SJCRH30 (cell line): ENCODE measurements around the gene CHID1. TPM values are rescaled to one million over a fixed set of nuclear protein-coding genes. Genes with fewer than 3 reads are reported as not detected.

ENCODE experiments used
- DNase-seq, 2 experiments: peaks; one replicate each; pipeline ENCODE4 v3.0.0-alpha.2; 2015 to 2020
- H3K27ac ChIP-seq: fragments of 250-450 bp; sonication (Bioruptor Pico); 2 replicates; pipeline ENCODE4 v1.5.1; 2020; ENCODE audit warnings: mild to moderate bottlenecking, moderate library complexity
- H3K27me3 ChIP-seq: fragments of 250-450 bp; sonication (Bioruptor Pico); 2 replicates; pipeline ENCODE4 v1.5.1; 2020; ENCODE audit warnings: mild to moderate bottlenecking, moderate library complexity
- H3K36me3 ChIP-seq: fragments of 250-450 bp; sonication (Bioruptor Pico); 2 replicates; pipeline ENCODE4 v1.5.1; 2020; ENCODE audit warnings: mild to moderate bottlenecking, moderate library complexity
- H3K4me1 ChIP-seq: fragments of 250-450 bp; sonication (Bioruptor Pico); 2 replicates; pipeline ENCODE4 v1.5.1; 2020; ENCODE audit warnings: mild to moderate bottlenecking, moderate library complexity
- H3K4me3 ChIP-seq: fragments of 250-450 bp; sonication (Bioruptor Pico); 2 replicates; pipeline ENCODE4 v1.5.1; 2020; ENCODE audit warnings: mild to moderate bottlenecking, moderate library complexity
- H3K9me3 ChIP-seq: fragments of 250-450 bp; sonication (Bioruptor Pico); replicated peaks from 2 replicates; pipeline ENCODE4 v1.5.1; 2020; ENCODE audit warnings: mild to moderate bottlenecking, moderate library complexity
- total RNA-seq: library from RNA; depleted of rRNA; stranded (reverse); fragments of >200 nt; shearing (Covaris generic); gene quantifications from 2 replicates; pipeline ENCODE4 v1.2.3, GENCODE V29; 2014

Gene CHID1
- total RNA-seq, 1 experiment from 2014 or later, result 56.7 TPM

- DNase-seq, result peak; percentile 81 to 86
- Histone ChIP-seq H3K4me3 (peak overlapping the region; percentile 6; the same call in 1 of the 2 replicates), H3K36me3 (0 out of 2 replicates have a peak, but pooled peaks cover 3% of the 10 kb centered on the region), H3K9me3 (no peaks in the 10 kb centered on the region), H3K27me3 (no peaks in the 10 kb centered on the region), H3K27ac (peak overlapping the region; percentile 64), H3K4me1 (peaks cover 33% of the 10 kb centered on the region)
These were observed 19.6 kb downstream of the CHID1 start for GRCh38 chr11:890794-891540.

GRCh38 chr11:889687-890475 lies 20.7 kb downstream of the CHID1 start:
- DNase-seq, result peak; percentile 84 to 85
- Histone ChIP-seq H3K4me1 (peaks cover 33% of the 10 kb centered on the region), H3K27ac (peak overlapping the region; percentile 64)

GRCh38 chr11:889257-889656 lies 21.4 kb downstream of the CHID1 start:
- no peaks in the 10 kb centered on the region for H3K27me3 ChIP-seq
- H3K4me3 ChIP-seq, result no peak overlapping the region
- no peak for DNase-seq
- H3K36me3 ChIP-seq, result 0 out of 2 replicates have a peak, but pooled peaks cover 3% of the 10 kb centered on the region
- peak overlapping the region; percentile 64 for H3K27ac ChIP-seq
- H3K9me3 ChIP-seq, result no peaks in the 10 kb centered on the region
- peaks cover 33% of the 10 kb centered on the region for H3K4me1 ChIP-seq

More at GRCh38 chr11:889687-890475, 20.7 kb downstream of the CHID1 start:
- Histone ChIP-seq H3K36me3 (0 out of 2 replicates have a peak, but pooled peaks cover 3% of the 10 kb centered on the region), H3K27me3 (no peaks in the 10 kb centered on the region), H3K4me3 (no peak overlapping the region), H3K9me3 (no peaks in the 10 kb centered on the region)

- Histone ChIP-seq H3K27me3 (no peaks in the 10 kb centered on the region), H3K4me1 (peaks cover 33% of the 10 kb centered on the region), H3K9me3 (no peaks in the 10 kb centered on the region), H3K27ac (no peak overlapping the region; the same call in 1 of the 2 replicates), H3K36me3 (0 out of 2 replicates have a peak, but pooled peaks cover 3% of the 10 kb centered on the region), H3K4me3 (no peak overlapping the region)
- DNase-seq, result no peak
These were observed 22.0 kb downstream of the CHID1 start for GRCh38 chr11:888310-889212.

- Histone ChIP-seq H3K9me3 (no peaks in the 10 kb centered on the region), H3K36me3 (0 out of 2 replicates have a peak, but pooled peaks cover 3% of the 10 kb centered on the region), H3K4me3 (no peak overlapping the region), H3K27me3 (no peaks in the 10 kb centered on the region), H3K27ac (no peak overlapping the region), H3K4me1 (peaks cover 33% of the 10 kb centered on the region)
- no peak for DNase-seq
These were observed 23.0 kb downstream of the CHID1 start for GRCh38 chr11:887589-887988.

- Histone ChIP-seq H3K4me3 (no peak overlapping the region), H3K9me3 (no peaks in the 10 kb centered on the region), H3K27me3 (no peaks in the 10 kb centered on the region), H3K27ac (no peak overlapping the region), H3K4me1 (peaks cover 27% of the 10 kb centered on the region), H3K36me3 (peaks cover 7% of the 10 kb centered on the region; the same call in 1 of the 2 replicates)
- no peak for DNase-seq
These were observed 24.0 kb downstream of the CHID1 start for GRCh38 chr11:886568-886967.

GRCh38 chr11:884578-885070 lies 26.0 kb downstream of the CHID1 start:
- Histone ChIP-seq H3K9me3 (no peaks in the 10 kb centered on the region), H3K4me1 (peaks cover 8% of the 10 kb centered on the region), H3K27ac (no peak overlapping the region), H3K4me3 (no peak overlapping the region), H3K27me3 (no peaks in the 10 kb centered on the region), H3K36me3 (peaks cover 7% of the 10 kb centered on the region; the same call in 1 of the 2 replicates)
- DNase-seq, result no peak

GRCh38 chr11:883527-883926 lies 27.1 kb downstream of the CHID1 start:
- no peak overlapping the region for H3K4me3 ChIP-seq
- H3K4me1 ChIP-seq, result no peaks in the 10 kb centered on the region
- DNase-seq, result no peak
- H3K27ac ChIP-seq, result no peak overlapping the region
- H3K36me3 ChIP-seq, result peaks cover 15% of the 10 kb centered on the region; the same call in 1 of the 2 replicates
- H3K27me3 ChIP-seq, result no peaks in the 10 kb centered on the region
- no peaks in the 10 kb centered on the region for H3K9me3 ChIP-seq

- H3K36me3 ChIP-seq, result peaks cover 18% of the 10 kb centered on the region; the same call in 1 of the 2 replicates
- H3K27ac ChIP-seq, result no peak overlapping the region
- DNase-seq, result no peak
- no peaks in the 10 kb centered on the region for H3K4me1 ChIP-seq
- no peak overlapping the region for H3K4me3 ChIP-seq
- no peaks in the 10 kb centered on the region for H3K9me3 ChIP-seq
- H3K27me3 ChIP-seq, result no peaks in the 10 kb centered on the region
These were observed 28.0 kb downstream of the CHID1 start for GRCh38 chr11:882596-882995.

GRCh38 chr11:880447-880846 lies 30.2 kb downstream of the CHID1 start:
- Histone ChIP-seq H3K27ac (no peak overlapping the region), H3K4me3 (no peak overlapping the region), H3K9me3 (no peaks in the 10 kb centered on the region), H3K36me3 (peaks cover 15% of the 10 kb centered on the region; the same call in 1 of the 2 replicates), H3K27me3 (no peaks in the 10 kb centered on the region), H3K4me1 (no peaks in the 10 kb centered on the region)
- DNase-seq, result no peak

- DNase-seq, result peak; percentile 54 to 59
- no peaks in the 10 kb centered on the region for H3K27me3 ChIP-seq
- H3K36me3 ChIP-seq, result peaks cover 15% of the 10 kb centered on the region; the same call in 1 of the 2 replicates
- no peaks in the 10 kb centered on the region for H3K9me3 ChIP-seq
- H3K27ac ChIP-seq, result no peak overlapping the region
- no peak overlapping the region for H3K4me3 ChIP-seq
- peaks cover 18% of the 10 kb centered on the region for H3K4me1 ChIP-seq
These were observed 33.0 kb downstream of the CHID1 start for GRCh38 chr11:877565-877964.

GRCh38 chr11:876545-876944 lies 34.1 kb downstream of the CHID1 start:
- Histone ChIP-seq H3K27me3 (no peaks in the 10 kb centered on the region), H3K36me3 (peaks cover 11% of the 10 kb centered on the region; the same call in 1 of the 2 replicates), H3K9me3 (no peaks in the 10 kb centered on the region), H3K27ac (no peak overlapping the region), H3K4me3 (no peak overlapping the region), H3K4me1 (peaks cover 23% of the 10 kb centered on the region)
- no peak for DNase-seq

- Histone ChIP-seq H3K27ac (no peak overlapping the region), H3K36me3 (peaks cover 11% of the 10 kb centered on the region; the same call in 1 of the 2 replicates), H3K4me3 (no peak overlapping the region), H3K9me3 (no peaks in the 10 kb centered on the region), H3K4me1 (peaks cover 23% of the 10 kb centered on the region), H3K27me3 (no peaks in the 10 kb centered on the region)
- DNase-seq, result no peak
These were observed 34.8 kb downstream of the CHID1 start for GRCh38 chr11:875769-876301.

GRCh38 chr11:875203-875602 lies 35.4 kb downstream of the CHID1 start:
- Histone ChIP-seq H3K27ac (no peak overlapping the region), H3K4me3 (no peak overlapping the region), H3K9me3 (no peaks in the 10 kb centered on the region), H3K4me1 (peaks cover 23% of the 10 kb centered on the region), H3K27me3 (no peaks in the 10 kb centered on the region), H3K36me3 (peaks cover 11% of the 10 kb centered on the region; the same call in 1 of the 2 replicates)
- DNase-seq, result no peak
